Measurements from ENCODE around the gene MAFG.

The MAFG gene

DNA sequence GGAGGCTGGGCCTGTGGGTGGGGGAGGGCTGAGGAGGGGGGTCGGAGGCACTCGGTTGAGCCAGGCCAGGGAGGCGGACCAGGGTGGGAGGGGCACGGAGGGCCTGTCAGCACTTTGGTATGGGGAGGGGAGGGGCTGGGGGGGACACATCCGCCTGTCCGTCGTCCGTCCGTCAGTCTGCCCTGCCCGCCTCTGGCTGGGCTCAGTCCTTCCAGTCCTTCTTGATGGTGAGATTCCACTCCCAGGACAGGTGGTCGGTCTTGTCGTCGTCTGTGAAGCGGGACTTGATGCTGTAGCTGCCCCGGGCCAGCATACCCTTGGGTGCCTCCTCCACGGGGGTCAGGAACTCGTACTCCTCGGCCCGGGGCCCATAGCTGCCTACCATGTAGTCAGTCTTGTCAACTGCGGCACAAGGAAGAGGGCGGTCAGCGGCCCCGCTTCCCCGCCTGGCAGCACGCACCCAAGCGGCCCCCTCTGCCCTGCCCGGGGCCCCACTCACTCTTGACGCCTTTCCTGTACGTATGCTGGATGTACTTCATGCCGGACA lies 58.8 kb downstream of the MAFG start:
- peak; percentile 57 for DNase-seq (ENCODE audit: low spot score)

All from D341Med (cell line).